GM12892 (cell line): Measurements from ENCODE around the gene LTBP4.

Experiments used
- DNase-seq: peaks from one replicate; pipeline ENCODE4 v3.0.0; 2011; ENCODE audit not compliant: insufficient read length
- FAIRE-seq: peaks from 2 replicates; lab custom pipeline; 2011; peaks lifted over from hg19 to GRCh38; lab: Jason Lieb, UNC
- POLR2A ChIP-seq: IDR thresholded peaks from 2 replicates; pipeline ENCODE4 v1.6.1; 2011; ENCODE audit warnings: low read depth, low read length, control low read depth
- POLR2AphosphoS5 ChIP-seq: IDR thresholded peaks from 2 replicates; pipeline ENCODE4 v1.6.1; 2011; ENCODE audit warnings: low read depth, low read length, control low read depth
- TAF1 ChIP-seq: IDR thresholded peaks from 2 replicates; pipeline ENCODE4 v1.6.1; 2011; ENCODE audit warnings: low read depth, mild to moderate bottlenecking, control low read depth, low read length, borderline replicate concordance

Gene LTBP4

GRCh38 chr19:40667602-40668001, 66.4 kb downstream of the LTBP4 start:
- no peak for TF ChIP-seq POLR2A
- no peak for TF ChIP-seq TAF1
- TF ChIP-seq POLR2AphosphoS5: no peak
- FAIRE-seq (no peak), DNase-seq (no peak)

GRCh38 chr19:40668991-40669614, 67.9 kb downstream of the LTBP4 start:
- TF ChIP-seq POLR2AphosphoS5 (no peak), TAF1 (no peak), POLR2A (no peak)
- DNase-seq (no peak), FAIRE-seq (no peak)

GRCh38 chr19:40671404-40671803, 70.2 kb downstream of the LTBP4 start:
- FAIRE-seq: no peak
- TF ChIP-seq POLR2A (no peak), TAF1 (no peak), POLR2AphosphoS5 (no peak)
- DNase-seq: no peak

- TF ChIP-seq POLR2A (no peak), POLR2AphosphoS5 (no peak), TAF1 (no peak)
- FAIRE-seq: no peak
These were observed 70.9 kb downstream of the LTBP4 start for GRCh38 chr19:40672038-40672437.

GRCh38 chr19:40672573-40673299, 71.6 kb downstream of the LTBP4 start:
- DNase-seq: no peak
- TF ChIP-seq POLR2AphosphoS5: no peak
- TF ChIP-seq POLR2A: no peak
- no peak for TF ChIP-seq TAF1
- no peak for FAIRE-seq

More at GRCh38 chr19:40672038-40672437, 70.9 kb downstream of the LTBP4 start:
- DNase-seq: no peak

- DNase-seq: no peak
- FAIRE-seq: no peak
- TF ChIP-seq POLR2AphosphoS5: no peak
- no peak for TF ChIP-seq TAF1
- TF ChIP-seq POLR2A: no peak
These were observed 72.2 kb downstream of the LTBP4 start for GRCh38 chr19:40673397-40673796.

GRCh38 chr19:40674291-40674690, 73.1 kb downstream of the LTBP4 start:
- DNase-seq: no peak
- TF ChIP-seq POLR2AphosphoS5 (no peak), TAF1 (no peak), POLR2A (no peak)
- no peak for FAIRE-seq

GRCh38 chr19:40677156-40677555, 76.0 kb downstream of the LTBP4 start:
- FAIRE-seq: no peak
- TF ChIP-seq TAF1 (no peak), POLR2AphosphoS5 (no peak), POLR2A (no peak)
- DNase-seq: no peak
